Right lobe of liver (tissue), 6 donors: ENCODE results near the gene C3orf38. TPM values are rescaled to one million over a fixed set of nuclear protein-coding genes. Genes with fewer than 3 reads are reported as not detected.

ENCODE experiments used
- ATAC-seq, 4 donors: fragments of 200-7000 bp; cut with Tn5 transposase; one replicate each; pipeline ENCODE4 v1.9.1; 2020; ENCODE audit warnings: mild to moderate bottlenecking in 4 of 4, moderate library complexity in 4 of 4
- DNase-seq, 3 donors: peaks; one replicate each; pipeline ENCODE4 v3.0.0-alpha.2; 2020
- H3K27ac ChIP-seq, 3 donors: fragments of 200-600 bp; one replicate each; pipeline ENCODE4 v1.8.0; 2022
- H3K27me3 ChIP-seq, 2 donors: fragments of 200-600 bp; one replicate each; pipeline ENCODE4 v1.8.0; 2022
- H3K36me3 ChIP-seq, 4 donors: fragments of 200-600 bp; sonication (generic) in 1 of 4; one replicate each; pipeline versions ENCODE4 v1.5.1 to v1.8.0; 2017 to 2022; ENCODE audit warnings: control low read depth in 1 of 4
- H3K4me1 ChIP-seq, 4 donors: fragments of 200-600 bp; sonication (generic) in 1 of 4; one replicate each; pipeline versions ENCODE4 v1.5.1 to v1.8.0; 2017 to 2022; ENCODE audit warnings: control low read depth in 1 of 4
- H3K4me3 ChIP-seq, 3 donors: fragments of 200-600 bp; one replicate each; pipeline ENCODE4 v1.8.0; 2022
- H3K9me3 ChIP-seq, 4 donors: fragments of 200-600 bp; sonication (generic) in 1 of 4; one replicate each; pipeline versions ENCODE4 v1.5.1 to v1.8.0; 2017 to 2022; ENCODE audit warnings: control low read depth in 1 of 4
- CTCF ChIP-seq, 4 donors: fragments of 200-600 bp in 3 of 4; fragments of 450-650 bp in 1 of 4; IDR thresholded peaks; one replicate each; pipeline versions ENCODE4 v1.5.1 to v1.8.0; 2016 to 2022; ENCODE audit warnings: antibody characterized with exemption in 4 of 4, mild to moderate bottlenecking in 2 of 4
- POLR2A ChIP-seq: fragments of 450-650 bp; IDR thresholded peaks from one replicate; pipeline ENCODE4 v1.6.1; 2017; ENCODE audit warnings: antibody characterized with exemption, mild to moderate bottlenecking
- WGBS: methylation state at CpG from one replicate; pipeline ENCODE4 v1.1.6; 2018; ENCODE audit warnings: low coverage, low lambda C conversion rate; ENCODE audit not compliant: insufficient coverage; ENCODE audit errors: missing lambda C conversion rate; 5-methylcytosine and 5-hydroxymethylcytosine counted together
- intact Hi-C, 2 donors: fragments of 100-400 bp; cut with DNase I; formaldehyde crosslinking; loops; one replicate each; pipeline versions ENCODE4 v1.11.2 to v1.14.1; 2022
- total RNA-seq, 6 experiments: library from RNA; depleted of rRNA in 2 of 6; stranded (reverse); fragments of >200 nt in 2 of 6; fragmentation: NEBNext Ultra II Directional in 3 of 6; extraction: Animal tissue kit (Norgen Biotek cat#: 25700) in 3 of 6; gene quantifications; one replicate each; pipeline versions ENCODE4 v1.1.0 to v1.2.4, GENCODE V29; 2016 to 2023
- donor health status: DM: no; HTN: yes; CAD: no.
- donor health status: DM: no; HTN: no; CAD: no.
- donor health status: DM: no; HTN: no; CAD: no.
- donor health status: DM: no; HTN: yes; CAD: no.
- donor health status: DM: no; HTN: yes; CAD: no.

The C3orf38 gene
- total RNA-seq, 6 experiments from 2014 or later: 7.6 to 10.7 (median 9.0) TPM

- no peaks in the 10 kb centered on the region for H3K9me3 ChIP-seq
These were observed 42.9 kb downstream of the C3orf38 start for GRCh38 chr3:88192631-88193030.

GRCh38 chr3:88195951-88196434, 46.2 kb downstream of the C3orf38 start:
- H3K36me3 ChIP-seq: no peaks in the 10 kb centered on the region
- WGBS: no CpG with 5 or more reads among the region's 2 CpGs
- no peak for TF ChIP-seq CTCF (IDR thresholded peaks at IDR 0.05)
- no peak for TF ChIP-seq POLR2A
- H3K4me3 ChIP-seq: no peak overlapping the region
- no peaks in the 10 kb centered on the region for H3K4me1 ChIP-seq
- DNase-seq (no peak), ATAC-seq (no peak)
- H3K9me3 ChIP-seq: no peaks in the 10 kb centered on the region
- no peaks in the 10 kb centered on the region for H3K27me3 ChIP-seq
- intact Hi-C loops: no loop called here
- no peak overlapping the region for H3K27ac ChIP-seq

More at GRCh38 chr3:88192631-88193030, 42.9 kb downstream of the C3orf38 start:
- WGBS: 19% methylated on average over 3 of the region's 3 CpGs
- no peak for TF ChIP-seq CTCF (IDR thresholded peaks at IDR 0.05)
- no peak for TF ChIP-seq POLR2A
- no peaks in the 10 kb centered on the region for H3K27me3 ChIP-seq
- ATAC-seq: no peak
- no peaks in the 10 kb centered on the region for H3K4me1 ChIP-seq
- H3K27ac ChIP-seq: no peak overlapping the region
- no peak overlapping the region for H3K4me3 ChIP-seq
- intact Hi-C loops: no loop called here
- no peaks in the 10 kb centered on the region for H3K36me3 ChIP-seq
- DNase-seq: no peak

- WGBS: 27% methylated on average over 1 of the region's 1 CpG
- no peak for TF ChIP-seq CTCF (IDR thresholded peaks at IDR 0.05)
- TF ChIP-seq POLR2A: no peak
- no peaks in the 10 kb centered on the region for H3K27me3 ChIP-seq
- no peaks in the 10 kb centered on the region for H3K36me3 ChIP-seq
- no peak for DNase-seq
- intact Hi-C loops: no loop called here
- H3K4me3 ChIP-seq: no peak overlapping the region
- H3K4me1 ChIP-seq: no peaks in the 10 kb centered on the region
- H3K27ac ChIP-seq: no peak overlapping the region
- no peak for ATAC-seq
- no peaks in the 10 kb centered on the region for H3K9me3 ChIP-seq
These were observed 48.4 kb downstream of the C3orf38 start for GRCh38 chr3:88198121-88198520.

- TF ChIP-seq POLR2A (no peak), CTCF (IDR thresholded peaks at IDR 0.05) (peak; percentile 64 to 86 (median 83))
- intact Hi-C loops: no loop called here
These were observed 53.9 kb downstream of the C3orf38 start for GRCh38 chr3:88203642-88204055.

More at GRCh38 chr3:88203642-88204055, 53.9 kb downstream of the C3orf38 start:
- Histone ChIP-seq H3K4me1 (no peaks in the 10 kb centered on the region), H3K4me3 (no peak overlapping the region), H3K36me3 (no peaks in the 10 kb centered on the region), H3K9me3 (no peaks in the 10 kb centered on the region), H3K27ac (no peak overlapping the region), H3K27me3 (no peaks in the 10 kb centered on the region)
- DNase-seq (peak in 2 of 3 donors; percentile 50 to 69), ATAC-seq (peak; percentile 95 to 99 (median 97))
- 3% methylated on average over 5 of the region's 5 CpGs for WGBS

Other genes starting within 250 kb of the C3orf38 start
- 10 to 100 TPM; 22.5 to 34.2 (median 30.7) TPM for gene CGGBP1, start 91.0 kb upstream of the C3orf38 start, total RNA-seq
- gene ZNF654, start 90.7 kb upstream of the C3orf38 start, total RNA-seq: 10 to 100 TPM in 1 of 6 experiments, 1 to 10 TPM in 5; 5.4 to 11.7 (median 6.7) TPM